Renal cortex interstitium (tissue), 11 donors: ENCODE data around the gene BCAS4. TPM values are rescaled to one million over a fixed set of nuclear protein-coding genes. Genes with fewer than 3 reads are reported as not detected.
"Not testable (repeated sequence)": the region's sequence is repeated elsewhere in the genome, so short reads cannot be mapped to it uniquely, and the experiment has no call there.

ENCODE experiments used
- DNase-seq, 11 donors: peaks; one replicate each; pipeline ENCODE4 v3.0.0-alpha.2; 2013; ENCODE audit warnings: low read depth in 9 of 11, low spot score in 4 of 11; ENCODE audit errors: extremely low read depth in 1 of 11
- polyA plus RNA-seq, 3 donors: library from polyadenylated mRNA; unstranded; fragments of 120-200 nt; gene quantifications; one replicate each; pipeline ENCODE4 v1.2.1, GENCODE V29; 2013; ENCODE audit not compliant: insufficient read length in 3 of 3

The BCAS4 gene
- polyA plus RNA-seq, 3 donors: 4.6 to 5.9 (median 5.5) TPM

DNA sequence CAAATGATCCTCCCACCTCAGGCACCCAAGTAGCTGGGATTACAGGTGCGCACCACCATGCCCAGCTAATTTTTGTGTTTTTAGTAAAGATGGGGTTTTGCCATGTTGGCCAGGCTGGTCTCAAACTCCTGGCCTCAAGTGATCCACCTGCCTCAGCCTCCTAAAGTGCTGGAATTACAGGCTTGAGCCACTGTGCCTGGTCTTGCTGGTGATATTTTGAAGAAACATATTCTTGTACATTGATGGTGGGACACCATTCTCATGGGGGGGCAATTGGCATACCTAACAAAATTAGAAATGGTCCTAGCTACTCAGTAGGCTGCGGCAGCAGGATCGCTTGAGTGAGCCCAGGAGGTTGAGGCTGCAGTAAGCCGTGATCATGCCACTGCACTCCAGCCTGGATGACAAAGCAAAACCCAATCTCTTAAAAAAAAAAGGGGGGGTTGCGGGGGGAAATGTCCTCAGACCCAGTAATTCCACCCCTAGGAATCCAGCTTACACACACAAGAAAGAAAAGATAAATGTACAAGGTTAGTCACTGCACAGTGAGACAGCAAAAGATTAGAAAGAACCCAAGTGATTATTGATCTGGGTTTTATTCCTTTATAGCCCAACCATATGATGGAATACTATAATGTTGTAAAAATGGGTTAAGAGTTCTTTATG lies 87.0 kb downstream of the BCAS4 start:
- DNase-seq: not testable (repeated sequence)

DNA sequence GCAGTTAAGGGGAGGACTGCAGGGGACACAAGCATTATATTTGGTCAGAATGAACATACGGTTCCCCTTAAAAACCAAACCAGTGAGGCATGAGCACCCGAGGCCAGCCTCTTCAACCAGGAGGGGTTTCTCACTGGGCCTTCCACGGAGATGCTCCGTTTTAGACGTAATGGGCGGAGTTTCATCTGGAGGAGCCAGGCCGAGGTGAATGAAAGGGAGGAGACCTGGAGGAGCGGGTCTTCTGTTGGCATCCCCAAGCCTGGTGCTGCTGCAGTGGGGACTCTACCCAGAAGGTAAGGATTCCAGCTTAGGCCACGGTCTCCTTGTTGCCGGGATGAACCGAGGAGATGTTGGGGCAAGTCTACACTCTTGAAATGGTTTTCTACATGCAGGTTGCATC lies 89.0 kb downstream of the BCAS4 start:
- no peak for DNase-seq

DNA sequence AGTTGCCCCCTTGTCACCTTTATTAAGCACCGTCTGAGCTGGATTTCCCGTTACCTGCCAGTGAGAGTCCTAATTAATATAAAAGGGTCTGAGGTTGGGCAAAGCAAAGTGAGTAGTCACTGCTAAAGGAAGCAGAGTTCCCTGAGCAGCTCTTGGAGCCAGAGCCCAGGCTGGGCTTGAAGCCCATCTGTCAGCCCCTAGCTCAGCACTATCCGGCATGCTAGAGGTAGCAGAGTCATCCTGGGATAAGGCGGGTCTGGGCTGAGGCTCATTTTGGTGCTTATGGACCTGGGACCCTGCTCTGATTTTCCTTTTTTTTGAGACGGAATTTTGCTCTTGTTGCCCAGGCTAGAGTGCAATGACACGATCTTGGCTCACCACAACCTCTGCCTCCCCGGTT lies 90.2 kb downstream of the BCAS4 start:
- no peak for DNase-seq

DNA sequence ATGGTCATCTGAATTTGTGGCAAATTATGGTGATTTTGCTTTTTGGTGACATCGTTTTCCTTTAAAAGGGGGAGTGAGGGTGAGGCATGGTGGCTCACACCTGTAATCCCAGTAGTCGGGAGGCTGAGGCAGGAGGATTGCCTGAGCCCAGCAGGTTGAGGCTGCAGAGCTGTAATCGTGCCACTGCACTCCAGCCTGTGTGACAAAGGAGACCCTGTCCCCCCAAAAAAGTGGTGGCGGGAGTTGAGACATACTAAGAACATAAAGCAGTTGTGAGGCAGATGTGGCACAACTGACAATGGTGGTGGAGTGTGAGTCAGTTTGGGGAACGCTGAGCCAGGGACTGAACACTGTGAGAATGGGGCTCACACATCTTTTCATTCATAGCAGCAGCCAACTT lies 90.9 kb downstream of the BCAS4 start:
- no peak for DNase-seq

DNA sequence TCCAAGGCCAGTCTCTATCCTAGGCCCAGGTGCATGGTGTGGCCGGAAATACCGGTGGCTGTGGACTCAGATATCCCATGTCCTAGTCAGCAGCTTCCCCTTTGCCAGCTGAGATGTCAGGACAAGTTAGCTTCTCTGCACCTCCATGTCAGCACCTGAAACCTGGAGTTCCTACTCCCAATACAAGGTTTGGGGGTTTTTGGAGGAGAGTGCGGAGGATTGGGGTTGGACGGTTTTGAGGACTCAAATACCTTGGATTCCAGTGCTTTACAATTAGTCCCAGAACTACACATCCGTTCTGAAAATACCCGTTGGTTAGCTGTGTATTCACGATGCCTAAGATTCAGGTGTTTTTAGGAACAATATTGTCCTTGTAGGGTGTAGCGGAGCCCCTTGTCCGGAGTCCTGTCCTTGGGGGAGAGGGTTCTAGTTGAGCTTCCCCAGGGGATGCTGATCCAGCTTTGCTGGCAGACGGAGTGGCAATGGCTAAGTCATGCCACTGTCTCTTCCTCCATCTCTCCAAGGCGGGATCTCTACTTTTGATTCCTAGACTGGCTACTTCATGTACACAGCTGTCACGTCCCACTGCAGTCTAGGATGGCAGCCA lies 91.4 kb downstream of the BCAS4 start:
- no peak for DNase-seq

DNA sequence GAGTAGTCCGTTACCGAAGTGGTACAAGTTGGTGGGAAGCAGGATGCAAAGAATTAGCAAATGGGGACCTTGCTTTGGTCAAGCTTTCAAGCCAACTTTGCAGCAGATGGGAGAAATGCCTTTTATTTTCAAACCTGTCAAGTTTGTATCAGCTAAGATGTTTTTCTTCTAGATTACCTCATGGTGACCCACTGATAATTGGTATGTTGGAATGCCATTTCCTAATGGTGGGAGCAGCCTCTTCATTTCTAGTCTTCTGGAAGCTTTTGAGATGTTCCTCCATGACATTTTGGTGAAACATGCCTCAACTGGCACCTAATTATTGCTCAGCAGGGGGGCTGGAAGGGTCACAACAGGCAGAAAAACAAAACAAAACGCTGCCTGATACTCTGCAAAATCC lies 92.7 kb downstream of the BCAS4 start:
- DNase-seq: no peak

DNA sequence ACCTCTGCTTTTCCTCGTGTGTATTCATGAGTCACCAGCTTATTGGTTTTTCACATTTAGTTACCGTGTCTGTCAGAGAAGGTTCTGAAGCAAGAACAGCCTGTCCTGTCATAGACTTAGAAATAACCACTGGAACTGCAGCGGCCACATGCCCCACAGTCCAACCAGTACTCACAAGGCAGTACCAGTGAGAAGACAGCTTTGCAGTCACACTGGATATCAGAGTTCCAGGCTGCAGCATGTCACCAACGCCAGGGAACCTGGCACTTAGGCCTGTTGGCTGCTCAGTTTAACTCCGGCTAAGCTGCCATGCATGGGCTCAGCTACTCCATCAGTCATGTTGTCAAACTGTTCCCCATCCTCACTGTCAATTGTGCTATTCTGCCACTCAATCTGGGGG lies 96.3 kb downstream of the BCAS4 start:
- no peak for DNase-seq

DNA sequence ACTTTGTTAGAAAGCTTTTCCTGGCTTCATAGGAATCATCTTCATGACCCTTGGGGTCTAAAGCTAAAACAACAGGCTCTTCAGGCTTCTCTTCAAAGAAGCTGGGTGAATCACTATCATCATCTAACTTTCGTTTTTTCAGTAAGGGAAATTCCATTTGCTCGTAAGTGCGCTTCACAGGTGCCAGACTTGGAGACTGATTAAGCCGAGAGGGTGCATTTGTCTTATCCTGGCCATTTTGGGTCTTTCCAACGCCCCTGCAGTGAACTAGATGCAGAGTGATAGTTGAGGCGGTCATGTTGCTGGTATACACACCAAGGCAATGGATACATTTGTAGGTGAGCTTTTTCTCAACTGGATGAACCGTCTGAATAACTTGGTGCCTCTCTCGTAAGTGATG lies 97.5 kb downstream of the BCAS4 start:
- no peak for DNase-seq

DNA sequence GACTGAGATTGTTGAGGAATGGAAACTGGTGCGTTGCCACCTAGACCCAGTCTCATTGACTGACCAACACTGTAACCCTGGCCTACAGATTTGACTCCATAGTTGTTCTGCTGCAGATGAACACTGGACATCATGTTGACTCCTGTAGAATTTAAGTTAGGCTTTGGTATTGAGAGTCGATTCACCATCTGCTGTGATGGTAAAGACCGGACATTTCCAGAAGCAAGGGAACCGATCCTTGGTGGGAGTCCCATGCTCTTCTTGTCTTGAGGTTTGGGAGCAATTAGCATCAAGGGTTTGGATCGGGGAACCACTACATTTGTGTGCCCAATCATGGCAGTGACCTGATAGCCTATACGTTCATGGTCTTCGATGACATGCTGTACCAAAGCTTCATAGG lies 98.8 kb downstream of the BCAS4 start:
- no peak for DNase-seq

DNA sequence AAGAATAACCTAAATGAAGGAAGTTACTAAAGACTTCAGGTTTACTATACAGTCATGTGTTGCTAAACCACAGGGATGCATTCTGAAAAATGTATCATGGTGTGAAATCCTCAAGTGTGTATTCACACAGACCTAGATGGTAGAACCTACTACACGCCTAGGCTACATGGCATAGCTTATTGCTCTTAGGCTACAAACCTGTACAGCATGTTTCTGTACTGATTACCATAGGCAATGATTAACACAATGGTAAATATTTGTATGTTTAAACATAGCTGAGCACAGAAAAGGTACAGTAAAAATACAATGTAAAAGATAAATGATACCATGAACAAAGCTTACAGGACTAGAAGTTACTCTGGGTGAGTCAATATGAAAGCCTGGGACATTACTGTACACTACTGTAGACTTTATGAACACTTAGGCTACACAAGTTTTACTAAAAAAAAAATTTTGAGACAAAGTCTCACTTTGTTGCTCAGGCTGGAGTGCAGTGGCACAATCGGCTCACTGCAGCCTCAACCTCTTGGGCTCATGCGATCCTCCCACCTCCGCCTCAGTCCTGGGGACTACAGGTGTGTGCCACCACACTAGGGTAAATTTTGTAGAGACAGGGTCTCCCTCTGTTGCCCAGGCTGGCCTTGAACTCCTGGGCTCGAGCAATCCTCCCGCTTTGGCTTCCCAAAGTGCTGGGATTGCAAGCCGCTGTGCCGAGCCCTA lies 100.4 kb downstream of the BCAS4 start:
- DNase-seq: no peak

DNA sequence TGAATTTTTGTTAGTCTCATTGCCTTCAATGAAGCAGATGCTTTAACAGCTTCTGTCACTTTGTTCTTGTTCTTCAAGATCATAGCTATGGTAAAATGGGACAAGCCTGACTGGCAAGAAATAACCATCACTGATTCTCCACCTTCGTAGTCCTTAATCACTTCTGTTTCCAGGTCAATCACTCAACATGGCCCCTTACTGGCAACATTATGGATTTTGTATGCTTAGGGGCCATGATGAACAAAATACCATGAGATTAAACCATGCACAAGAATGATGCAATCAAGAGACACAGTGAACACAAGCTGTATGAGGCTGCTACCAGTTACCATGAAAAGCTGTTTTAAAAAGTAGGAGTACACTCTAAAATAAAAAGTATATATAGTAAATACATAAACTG lies 103.6 kb downstream of the BCAS4 start:
- no peak for DNase-seq

DNA sequence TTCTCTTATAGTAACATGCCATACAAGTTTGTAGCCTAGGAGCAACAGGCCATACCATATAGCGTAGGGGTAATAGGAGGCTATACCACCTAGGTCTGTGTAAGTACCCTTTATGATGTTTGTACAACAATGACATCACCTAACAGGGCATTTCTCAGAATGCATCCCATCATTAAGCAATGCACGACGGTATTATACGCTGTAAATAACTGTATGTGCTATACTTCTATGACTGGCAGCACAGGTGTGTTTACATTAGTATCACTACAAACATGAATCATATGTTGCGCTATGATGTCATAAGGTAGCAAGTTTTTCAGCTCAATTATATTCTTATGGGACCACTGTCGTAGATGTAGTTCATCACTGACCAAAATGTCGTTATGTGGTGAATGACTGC lies 105.4 kb downstream of the BCAS4 start:
- DNase-seq: no peak

DNA sequence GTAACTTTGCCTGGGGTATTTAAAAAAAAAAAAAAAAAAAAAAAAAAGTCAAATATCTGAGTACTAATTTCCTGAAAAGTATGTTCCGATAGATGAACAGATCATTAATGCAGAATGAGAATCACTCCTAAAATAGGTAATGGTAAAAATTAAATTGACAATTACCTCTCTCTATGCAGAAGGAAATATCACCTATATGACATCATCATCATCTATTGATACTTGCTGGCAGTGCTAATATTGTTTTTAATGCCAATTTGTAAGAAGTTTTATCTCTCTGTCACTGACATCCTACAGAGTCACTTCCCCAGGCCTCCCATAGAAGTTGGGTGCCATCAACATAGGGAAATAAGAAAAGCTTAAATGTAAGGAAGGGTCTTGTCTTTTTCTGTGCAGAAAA lies 106.4 kb downstream of the BCAS4 start:
- no peak for DNase-seq

DNA sequence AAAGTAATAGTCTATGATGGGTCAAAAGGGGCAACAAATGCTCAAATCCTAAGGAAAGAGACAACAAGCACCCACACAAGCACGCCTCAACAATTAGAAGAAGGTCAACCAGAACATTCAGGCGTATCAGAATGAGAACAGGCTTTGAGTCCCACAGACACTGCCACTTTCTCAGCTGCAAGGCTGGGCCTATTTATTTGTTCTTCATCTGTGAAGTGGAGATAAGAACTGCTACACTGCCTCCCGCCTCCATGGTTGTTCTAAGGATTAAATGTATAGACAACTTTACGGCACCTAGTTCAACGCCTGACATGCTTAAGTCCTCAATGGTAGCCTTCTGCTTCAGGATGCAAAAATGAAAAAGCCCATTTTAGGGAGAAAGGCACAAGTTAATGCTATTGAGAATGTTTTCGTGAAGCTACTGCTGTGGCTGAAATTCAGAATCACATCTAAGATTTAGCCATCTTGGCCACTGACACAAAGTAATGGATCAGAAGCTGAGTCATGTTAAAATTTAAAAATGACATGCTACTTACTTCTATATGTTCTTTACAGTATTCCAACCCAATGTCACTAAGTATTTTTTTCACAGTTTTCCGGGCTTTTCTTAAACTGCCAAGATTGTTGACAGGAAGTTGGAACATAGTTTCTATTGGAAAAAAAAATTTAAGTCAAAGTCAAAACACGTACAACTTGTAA lies 108.6 kb downstream of the BCAS4 start:
- DNase-seq: no peak

DNA sequence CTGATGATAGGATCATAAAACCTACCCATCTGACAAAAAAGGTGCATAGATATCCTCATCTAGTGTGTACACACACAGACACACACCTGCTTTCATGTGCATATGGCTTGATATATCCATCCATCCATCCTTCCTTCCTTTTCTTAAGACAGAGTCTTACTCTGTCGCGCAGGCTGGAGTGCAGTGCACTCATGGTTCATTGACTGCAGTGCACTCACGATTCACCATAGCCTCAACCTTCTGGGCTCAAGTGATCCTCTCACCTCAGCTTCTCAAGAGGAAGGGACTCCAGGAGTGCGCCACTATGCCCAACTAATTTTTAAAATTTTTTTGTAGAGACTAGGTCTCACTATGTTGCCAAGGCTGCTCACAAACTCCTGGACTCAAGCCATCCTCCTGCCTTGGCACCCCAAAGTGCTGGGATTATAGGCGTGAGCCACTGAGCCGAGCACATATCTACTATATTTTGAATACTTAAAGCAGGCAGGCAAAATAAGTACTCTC lies 109.3 kb downstream of the BCAS4 start:
- no peak for DNase-seq

DNA sequence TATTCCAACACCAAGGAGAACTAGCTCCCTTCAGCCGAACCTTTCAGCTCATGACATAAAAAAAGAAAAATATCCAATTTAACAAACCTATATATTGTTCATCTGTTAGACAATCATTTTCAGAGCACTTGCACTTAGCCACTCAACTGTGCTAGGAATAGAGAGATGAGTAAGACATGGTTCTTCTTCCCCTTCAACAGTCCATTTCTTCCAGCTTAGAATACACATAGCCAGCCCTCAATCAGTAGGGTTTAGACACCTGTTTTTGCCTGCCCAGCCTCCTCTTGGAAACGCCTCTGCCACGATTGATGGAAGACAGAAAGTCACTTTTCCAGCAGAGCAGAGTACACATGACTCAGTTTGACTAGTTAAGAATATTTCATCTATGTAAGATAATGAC lies 114.6 kb downstream of the BCAS4 start:
- DNase-seq: no peak

DNA sequence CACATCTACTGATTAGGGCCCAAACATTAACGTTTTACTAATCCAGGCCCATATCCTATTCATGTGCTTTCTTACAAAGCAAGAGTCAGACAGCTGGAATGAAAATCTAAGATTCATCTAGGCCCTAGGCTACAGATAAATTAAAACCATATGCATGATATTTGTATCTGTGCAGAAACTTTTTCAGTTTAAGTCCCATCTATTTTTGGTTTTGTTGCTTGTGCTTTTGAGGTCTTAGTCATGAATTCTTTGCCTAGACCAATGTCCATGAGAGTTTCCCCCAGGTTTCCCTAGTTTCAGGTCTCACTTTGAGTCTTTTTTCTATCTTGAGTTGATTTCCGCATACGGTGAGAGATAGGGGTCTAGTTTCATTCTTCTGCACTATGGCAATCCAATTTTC lies 116.2 kb downstream of the BCAS4 start:
- DNase-seq: no peak

DNA sequence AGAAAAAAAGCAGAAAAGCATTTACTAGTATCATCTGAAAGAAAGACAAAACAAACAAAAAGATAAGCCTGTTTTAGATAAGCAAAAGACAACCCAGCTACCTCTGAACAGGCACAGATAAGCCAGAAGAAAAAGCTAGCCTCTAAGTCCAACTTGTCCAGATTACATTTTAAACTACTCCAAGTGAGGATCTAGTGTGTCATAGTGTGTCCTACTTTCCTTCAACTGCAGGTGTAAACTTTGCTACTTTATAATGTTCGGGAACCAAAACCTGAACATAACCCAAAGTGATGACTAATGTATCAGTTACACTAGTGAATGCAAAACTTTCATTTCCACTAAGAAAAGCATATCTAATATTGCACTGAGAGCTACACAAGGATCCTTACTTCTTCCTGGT lies 116.9 kb downstream of the BCAS4 start:
- no peak for DNase-seq

DNA sequence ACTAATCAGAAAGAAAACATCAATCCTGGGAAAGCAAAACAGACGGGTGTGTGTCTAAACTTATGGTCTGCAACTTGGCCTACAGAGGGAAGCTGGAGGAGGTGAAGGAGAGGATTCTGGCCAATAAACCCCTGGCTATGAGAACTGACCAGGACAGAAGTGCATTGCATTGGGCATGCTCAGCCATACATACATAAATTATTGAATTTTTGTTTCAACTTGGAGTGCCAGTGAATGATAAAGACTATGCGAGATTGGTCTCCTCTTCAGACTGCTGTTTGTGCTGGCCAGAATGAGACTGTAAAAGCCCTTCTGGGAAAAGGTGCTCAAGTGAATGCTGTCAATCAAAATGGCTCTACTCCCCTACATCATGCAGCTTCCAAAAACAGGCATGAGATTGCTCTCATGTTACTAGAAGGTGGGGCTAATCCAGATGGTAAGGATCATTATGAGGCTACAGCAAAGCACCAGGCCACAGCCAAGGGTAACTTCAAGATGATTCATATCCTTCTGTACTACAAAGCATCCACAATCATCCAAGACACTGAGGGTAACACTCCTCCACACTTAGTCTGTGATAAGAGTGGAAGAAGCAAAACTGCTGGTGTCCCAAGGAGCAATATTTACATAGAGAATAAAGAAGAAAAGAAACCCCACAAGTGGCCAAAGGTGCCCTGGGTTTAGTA lies 119.0 kb downstream of the BCAS4 start:
- DNase-seq: no peak
